GM19395 (cell line): Measurements from ENCODE around the gene VSNL1.
"Not testable (repeated sequence)": the region's sequence is repeated elsewhere in the genome, so short reads cannot be mapped to it uniquely, and the experiment has no call there.

ENCODE experiments used
- ATAC-seq: cut with Tn5 transposase; IDR thresholded peaks from one replicate; pipeline ENCODE4 v1.9.1; 2021; ENCODE audit warnings: mild to moderate bottlenecking, moderate library complexity; ENCODE audit not compliant: unreplicated experiment

Gene VSNL1

DNA sequence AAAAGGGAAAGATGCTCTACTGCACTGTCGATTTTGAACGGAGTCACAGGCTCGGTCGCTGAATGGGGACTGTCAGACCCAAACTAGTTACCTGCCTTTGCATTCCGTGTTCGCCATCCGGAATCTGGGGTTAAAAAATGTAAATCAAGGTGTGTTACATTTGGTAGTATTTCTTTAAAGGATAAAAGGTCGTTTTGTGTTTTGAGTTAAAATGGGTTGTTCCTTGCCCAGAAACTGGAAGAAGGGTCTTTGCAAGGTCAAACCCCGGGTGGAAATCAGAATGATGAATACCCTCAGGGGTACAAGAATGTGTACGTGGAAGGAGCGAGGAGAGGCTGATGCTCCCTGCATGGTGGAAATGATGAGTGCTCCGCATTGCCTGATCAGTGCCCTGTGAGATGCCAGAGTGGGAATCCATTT lies 1.0 kb downstream of the VSNL1 start:
- ATAC-seq: no peak

DNA sequence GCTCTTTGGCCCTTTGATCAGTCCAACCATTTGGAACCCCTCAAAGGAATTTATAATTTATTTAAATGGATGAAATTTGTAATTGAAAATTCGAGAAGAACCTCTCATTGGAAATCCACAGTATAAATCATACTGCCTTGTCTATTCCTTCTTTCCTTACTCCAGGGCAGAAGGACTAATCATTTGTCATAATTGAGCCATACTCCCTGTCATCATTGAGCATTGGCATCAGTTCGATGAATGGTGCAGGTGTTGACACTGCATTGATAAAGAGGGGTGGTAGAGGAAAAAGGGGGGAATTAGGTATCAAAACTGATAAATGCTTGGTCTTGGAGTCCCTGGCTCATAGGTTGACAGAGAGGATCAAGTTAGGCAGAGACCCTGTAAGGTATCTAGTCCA lies 2.0 kb downstream of the VSNL1 start:
- no peak for ATAC-seq

DNA sequence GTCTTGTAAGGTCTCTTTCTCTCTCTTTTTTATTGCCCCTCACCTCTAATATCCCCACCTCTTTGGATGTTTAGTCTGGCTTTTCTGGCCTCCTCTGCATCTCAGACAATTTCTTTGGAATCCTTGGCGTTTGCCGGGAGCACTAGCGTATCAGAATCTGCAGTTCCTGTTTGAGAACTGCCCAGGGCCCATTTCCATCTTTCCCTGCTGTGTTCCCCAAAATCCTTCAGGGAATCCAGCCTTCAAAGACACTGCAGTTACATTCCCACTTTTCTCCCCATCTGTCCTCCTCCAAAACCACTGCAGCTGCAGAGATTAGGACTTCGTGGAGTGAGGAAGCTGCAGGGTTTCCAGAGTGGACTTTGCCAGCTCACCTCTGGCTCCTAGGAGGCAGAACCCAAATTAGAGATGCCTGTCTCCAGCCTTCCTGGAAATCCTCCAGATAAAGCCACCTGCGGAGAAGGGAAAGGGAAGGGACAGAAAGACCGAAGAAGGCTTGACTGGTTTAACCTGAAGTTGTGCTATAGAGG lies 2.7 kb downstream of the VSNL1 start:
- no peak for ATAC-seq

- no peak for ATAC-seq
Observed at GRCh38 chr2:17543848-17544247, 3.4 kb downstream of the VSNL1 start.

- no peak for ATAC-seq
Observed at GRCh38 chr2:17544256-17544655, 3.8 kb downstream of the VSNL1 start.

- ATAC-seq: no peak
Observed at GRCh38 chr2:17545680-17546613, 5.5 kb downstream of the VSNL1 start.

DNA sequence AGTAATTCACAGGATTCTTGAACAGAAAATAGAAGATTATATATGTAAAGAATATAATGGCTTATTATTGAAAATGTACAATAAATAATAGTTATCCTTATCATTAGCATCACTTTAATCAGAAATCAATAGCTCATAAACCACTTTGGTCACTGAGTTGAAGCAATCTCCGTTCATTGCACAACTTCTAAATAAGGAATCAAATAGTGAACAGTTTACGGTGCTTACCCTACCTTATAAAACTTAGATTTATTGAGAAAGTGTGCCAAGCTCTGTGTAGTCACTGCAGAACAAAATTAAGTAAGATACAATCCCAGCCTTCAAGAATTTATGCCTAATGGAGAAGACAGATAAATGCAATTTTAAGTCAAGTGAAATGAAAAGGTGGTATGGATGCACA lies 6.7 kb downstream of the VSNL1 start:
- ATAC-seq: no peak

GRCh38 chr2:17547737-17548136 lies 7.2 kb downstream of the VSNL1 start:
- no peak for ATAC-seq

GRCh38 chr2:17550907-17551306 lies 10.4 kb downstream of the VSNL1 start:
- no peak for ATAC-seq

- ATAC-seq: no peak
Observed at GRCh38 chr2:17555150-17555549, 14.7 kb downstream of the VSNL1 start.

DNA sequence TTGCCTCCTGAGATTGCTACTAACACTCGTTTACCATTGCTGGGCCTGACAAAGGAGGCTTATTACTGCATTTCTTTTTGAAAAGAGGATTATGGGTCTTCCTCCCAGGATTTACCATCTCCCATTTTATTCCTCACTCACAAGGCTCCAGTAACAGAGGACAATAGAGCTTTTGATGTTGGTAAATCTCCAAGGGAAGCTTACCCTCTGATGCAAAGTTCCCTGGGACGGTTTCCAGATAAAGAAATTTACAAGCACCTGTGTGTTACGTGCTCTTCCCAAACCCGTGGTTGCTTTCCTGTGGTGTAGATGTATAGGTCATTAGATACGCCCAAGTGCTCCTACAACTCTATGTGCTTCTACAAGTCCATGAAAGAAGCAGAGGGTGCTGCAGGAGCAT lies 17.1 kb downstream of the VSNL1 start:
- ATAC-seq: no peak

DNA sequence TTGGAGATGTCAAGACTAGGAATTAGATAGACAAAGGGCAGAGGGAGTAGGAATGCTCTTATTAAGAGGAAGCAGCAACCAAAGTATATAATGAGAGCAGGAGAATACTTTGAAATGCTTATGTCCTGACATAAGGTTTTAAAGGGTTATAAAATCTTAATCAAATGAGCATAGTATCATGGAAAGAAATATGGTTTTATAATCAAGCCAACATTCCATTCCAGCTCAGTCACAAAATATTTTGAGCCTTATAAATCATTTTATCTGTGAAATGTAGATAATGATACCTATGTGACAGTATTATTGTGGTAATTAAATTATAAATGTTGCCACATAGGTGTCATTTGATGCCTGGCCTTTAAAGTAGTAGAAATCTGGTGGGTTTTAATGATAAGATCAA lies 17.6 kb downstream of the VSNL1 start:
- ATAC-seq: no peak

DNA sequence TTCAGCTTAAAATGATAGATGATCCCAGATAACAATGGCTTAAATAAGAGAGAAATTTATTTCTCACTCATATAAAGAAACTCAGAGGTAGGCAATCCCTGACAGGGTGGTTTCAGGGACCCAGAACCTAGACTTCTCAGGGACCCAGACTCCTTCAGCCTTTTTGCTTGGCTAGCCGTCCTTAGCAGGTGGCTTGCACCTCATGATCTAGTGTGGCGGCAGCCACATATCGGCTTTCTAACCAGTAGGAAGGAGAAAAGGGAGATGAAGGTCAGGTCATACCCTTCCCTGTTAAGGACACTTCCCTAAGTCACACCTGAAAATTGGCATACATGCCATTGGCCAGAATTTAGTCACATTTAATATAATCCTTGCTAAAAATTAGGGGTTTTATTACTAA lies 18.4 kb downstream of the VSNL1 start:
- no peak for ATAC-seq

DNA sequence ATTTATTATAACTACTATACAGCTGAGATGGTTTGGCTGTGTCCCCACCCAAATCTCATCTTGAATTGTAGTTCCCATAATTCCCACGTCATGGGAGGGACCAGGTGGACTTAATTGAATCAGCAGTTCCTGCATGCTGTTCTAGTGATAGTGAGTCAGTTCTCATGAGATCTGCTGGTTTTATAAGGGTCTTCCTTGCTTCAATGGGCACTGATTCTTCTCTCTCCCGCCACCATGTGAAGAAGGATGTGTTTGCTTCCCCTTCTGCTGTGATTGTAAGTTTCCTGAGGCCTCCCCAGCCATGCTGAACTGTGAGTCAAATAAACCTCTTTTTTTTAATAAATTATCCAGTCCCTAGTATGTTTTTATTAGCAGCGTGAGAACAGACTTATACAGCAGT lies 25.2 kb downstream of the VSNL1 start:
- not testable (repeated sequence) for ATAC-seq

GRCh38 chr2:17571681-17572080 lies 31.2 kb downstream of the VSNL1 start:
- no peak for ATAC-seq

DNA sequence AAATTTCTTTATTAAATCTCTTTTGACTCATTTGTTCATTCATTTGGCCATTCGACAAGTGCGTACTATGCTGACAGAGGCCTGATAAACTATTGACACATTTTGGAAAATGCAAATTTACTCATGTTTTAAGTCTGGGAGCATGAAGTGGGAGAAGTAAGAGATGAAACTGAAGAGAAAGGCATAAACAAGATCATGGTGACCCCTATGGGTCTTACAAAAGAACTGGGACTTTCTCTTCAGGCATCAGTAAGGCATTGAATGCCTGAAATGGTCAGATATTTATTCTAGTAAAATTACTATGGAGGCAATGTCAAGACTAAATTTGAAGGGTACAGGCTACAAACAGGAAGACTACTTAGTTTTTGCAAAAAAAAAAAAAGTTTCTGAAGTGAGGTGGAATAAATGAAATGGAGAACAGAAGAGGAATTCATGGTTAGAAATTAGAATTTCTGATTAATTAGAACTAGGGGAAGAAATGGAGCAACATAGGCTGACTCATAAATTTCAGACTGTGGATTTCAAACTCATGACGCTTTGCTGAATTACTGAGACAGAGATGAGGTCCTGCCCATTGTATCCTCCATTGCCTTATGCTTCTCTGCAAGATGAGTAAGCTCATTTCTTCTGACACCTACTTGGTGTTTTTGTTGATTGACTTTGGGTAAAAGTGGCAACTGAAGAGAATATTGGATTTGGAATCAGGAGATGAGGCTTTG lies 32.7 kb downstream of the VSNL1 start:
- ATAC-seq: no peak

GRCh38 chr2:17573804-17574175 lies 33.3 kb downstream of the VSNL1 start:
- ATAC-seq: no peak

GRCh38 chr2:17574406-17575073 lies 34.0 kb downstream of the VSNL1 start:
- ATAC-seq: no peak

DNA sequence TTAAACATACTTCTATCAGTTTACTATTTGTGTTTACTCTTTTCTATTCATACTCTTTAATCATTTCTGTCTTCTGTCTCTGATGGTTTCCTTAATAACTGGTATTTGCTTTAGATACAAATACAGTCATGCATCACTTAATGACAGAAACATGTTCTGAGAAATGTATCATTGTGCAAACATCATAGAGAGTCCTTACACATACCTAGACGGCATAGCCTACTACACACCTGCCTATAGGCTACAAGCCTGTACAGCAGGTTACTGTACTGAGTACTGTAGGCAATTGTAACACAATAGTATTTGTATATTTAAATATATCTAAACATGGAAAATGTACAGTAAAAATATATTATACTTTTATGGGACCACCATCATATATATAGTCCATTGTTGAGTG lies 36.3 kb downstream of the VSNL1 start:
- ATAC-seq: no peak

DNA sequence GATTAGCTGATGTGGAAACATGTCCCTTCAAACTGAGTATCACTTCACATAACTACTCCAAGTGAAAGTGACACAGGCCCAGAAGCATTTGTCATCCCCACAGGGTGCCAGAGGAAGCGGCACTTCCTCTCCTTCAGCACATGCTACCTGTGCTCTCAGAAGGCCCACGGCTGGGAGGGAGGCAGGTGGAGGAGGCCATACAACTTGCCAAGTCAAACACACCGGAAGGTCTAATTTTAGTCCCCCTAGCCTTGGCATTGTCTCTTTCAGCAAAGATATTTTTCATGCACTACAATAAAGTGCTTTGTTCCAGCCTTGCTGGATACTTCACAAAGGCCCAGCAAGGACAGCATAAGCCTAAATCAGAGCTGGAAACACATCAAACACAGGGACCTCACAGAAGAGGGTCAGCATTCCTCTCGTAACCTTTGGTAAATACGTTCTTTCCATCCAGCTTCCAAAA lies 38.0 kb downstream of the VSNL1 start:
- peak; percentile 90 for ATAC-seq

DNA sequence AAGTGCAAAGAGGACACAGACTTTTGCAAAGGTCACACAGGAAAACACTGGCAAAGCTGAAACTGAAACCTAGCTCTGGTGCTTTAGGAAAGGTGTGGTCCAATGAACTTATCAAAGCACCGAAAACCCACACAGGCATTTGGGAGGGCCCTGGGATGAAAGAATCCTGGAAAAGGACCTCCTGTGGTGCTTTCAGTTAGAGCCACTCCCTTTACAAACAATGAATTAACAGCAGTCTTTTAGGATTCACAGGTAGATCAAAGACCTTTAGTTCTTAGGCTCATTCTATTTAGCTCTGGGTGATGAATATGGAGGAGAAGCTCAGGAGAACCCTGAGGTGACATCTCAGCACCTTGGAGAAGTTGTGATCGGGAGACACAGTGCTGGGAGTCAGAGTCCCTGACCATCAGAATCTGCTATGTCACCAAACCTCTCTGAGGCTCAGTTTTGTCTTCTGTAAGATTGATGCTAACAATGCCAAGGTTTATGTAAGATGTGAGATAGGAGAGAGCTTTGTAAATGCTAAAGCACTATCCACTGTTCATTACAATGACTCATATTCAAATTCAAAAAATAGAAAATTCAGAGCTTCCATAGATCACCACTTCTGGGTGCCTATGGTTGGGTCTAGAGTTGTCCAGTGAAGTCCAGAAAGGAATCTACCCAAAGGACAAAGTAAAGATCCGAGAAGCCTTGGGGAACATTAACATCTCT lies 39.3 kb downstream of the VSNL1 start:
- no peak for ATAC-seq
